Measurements from ENCODE around the gene PIP5K1C.

Gene PIP5K1C, protein sequence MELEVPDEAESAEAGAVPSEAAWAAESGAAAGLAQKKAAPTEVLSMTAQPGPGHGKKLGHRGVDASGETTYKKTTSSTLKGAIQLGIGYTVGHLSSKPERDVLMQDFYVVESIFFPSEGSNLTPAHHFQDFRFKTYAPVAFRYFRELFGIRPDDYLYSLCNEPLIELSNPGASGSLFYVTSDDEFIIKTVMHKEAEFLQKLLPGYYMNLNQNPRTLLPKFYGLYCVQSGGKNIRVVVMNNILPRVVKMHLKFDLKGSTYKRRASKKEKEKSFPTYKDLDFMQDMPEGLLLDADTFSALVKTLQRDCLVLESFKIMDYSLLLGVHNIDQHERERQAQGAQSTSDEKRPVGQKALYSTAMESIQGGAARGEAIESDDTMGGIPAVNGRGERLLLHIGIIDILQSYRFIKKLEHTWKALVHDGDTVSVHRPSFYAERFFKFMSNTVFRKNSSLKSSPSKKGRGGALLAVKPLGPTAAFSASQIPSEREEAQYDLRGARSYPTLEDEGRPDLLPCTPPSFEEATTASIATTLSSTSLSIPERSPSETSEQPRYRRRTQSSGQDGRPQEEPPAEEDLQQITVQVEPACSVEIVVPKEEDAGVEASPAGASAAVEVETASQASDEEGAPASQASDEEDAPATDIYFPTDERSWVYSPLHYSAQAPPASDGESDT

DNA sequence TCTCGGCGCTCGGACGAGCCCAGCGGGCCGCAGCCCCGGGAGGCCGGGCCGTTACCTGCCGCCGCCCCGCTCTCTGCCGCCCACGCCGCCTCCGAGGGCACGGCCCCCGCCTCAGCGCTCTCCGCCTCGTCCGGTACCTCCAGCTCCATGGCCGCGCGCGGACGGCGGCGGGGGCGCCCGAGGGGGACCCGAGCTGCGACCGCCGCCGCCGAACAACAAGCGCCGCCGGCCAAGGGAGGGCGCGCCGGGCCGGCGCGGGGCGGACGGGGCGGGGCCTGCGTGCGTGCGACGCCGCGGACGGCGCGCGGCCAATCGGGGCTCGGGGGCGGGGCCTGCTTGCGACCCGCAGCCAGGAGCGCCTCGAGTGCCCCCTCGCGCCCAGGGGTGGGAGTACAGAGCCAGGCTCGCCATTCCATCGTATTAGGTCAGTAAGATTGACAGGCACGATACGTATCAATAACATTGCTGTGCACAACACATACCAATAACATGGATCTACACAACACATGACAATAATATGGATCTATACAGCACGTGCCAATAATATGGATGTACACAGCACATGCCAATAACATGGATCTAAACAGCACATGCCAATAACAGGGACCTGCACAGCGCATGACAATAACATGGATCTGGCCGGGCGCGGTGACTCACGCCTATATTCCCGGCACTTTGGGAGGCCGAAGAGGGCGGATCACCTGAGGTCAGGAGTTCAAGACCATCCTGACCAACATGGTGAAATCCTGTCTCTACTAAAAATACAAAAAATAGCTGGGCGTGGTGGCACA lies at the start of gene PIP5K1C:
Gene PIP5K1C, minus strand, starts transcription at position 227 of the 791 bp plus-strand sequence. Its CDS starts 78 bp downstream, at position 149.
- DNase-seq (ENCODE audit: low spot score): no peak
- TF ChIP-seq, protein P1, sequence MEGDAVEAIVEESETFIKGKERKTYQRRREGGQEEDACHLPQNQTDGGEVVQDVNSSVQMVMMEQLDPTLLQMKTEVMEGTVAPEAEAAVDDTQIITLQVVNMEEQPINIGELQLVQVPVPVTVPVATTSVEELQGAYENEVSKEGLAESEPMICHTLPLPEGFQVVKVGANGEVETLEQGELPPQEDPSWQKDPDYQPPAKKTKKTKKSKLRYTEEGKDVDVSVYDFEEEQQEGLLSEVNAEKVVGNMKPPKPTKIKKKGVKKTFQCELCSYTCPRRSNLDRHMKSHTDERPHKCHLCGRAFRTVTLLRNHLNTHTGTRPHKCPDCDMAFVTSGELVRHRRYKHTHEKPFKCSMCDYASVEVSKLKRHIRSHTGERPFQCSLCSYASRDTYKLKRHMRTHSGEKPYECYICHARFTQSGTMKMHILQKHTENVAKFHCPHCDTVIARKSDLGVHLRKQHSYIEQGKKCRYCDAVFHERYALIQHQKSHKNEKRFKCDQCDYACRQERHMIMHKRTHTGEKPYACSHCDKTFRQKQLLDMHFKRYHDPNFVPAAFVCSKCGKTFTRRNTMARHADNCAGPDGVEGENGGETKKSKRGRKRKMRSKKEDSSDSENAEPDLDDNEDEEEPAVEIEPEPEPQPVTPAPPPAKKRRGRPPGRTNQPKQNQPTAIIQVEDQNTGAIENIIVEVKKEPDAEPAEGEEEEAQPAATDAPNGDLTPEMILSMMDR (IDR thresholded peaks at IDR 0.05; ENCODE audit: poor library complexity, severe bottlenecking): peak; percentile 87
- peak within 1 kb of the TSS; percentile 21 for H3K27ac ChIP-seq (ENCODE audit: poor library complexity, severe bottlenecking)

DNA sequence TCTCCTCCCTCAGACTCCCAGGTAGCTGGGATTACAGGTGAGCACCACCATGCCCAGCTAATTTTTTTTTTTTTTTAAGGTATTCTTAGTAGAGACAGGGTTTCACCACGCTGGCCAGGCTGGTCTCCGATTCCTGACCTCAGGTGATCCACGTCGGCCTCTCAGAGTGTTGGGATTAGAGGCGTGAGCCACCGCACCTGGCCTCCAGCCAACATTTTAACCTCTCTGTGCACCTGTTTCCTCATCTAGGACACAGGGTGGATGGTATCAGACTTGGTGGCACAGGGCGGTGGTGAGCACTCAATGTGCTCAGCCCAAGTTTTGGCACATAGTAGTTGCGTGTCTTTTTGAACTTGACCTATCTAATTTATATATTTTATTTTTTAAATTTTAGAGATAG lies 48.7 kb upstream of the PIP5K1C start:
- Histone ChIP-seq H3K27ac (ENCODE audit: poor library complexity, severe bottlenecking) (no peak overlapping the region), H3K36me3 (ENCODE audit: low read depth) (0 out of 2 replicates have a peak, but pooled peaks cover 5% of the 10 kb centered on the region), H3K27me3 (ENCODE audit: insufficient read depth, poor library complexity, severe bottlenecking) (no peaks in the 10 kb centered on the region), H3K4me1 (ENCODE audit: insufficient read depth, poor library complexity, severe bottlenecking) (no peaks in the 10 kb centered on the region), H3K4me3 (ENCODE audit: severe bottlenecking) (no peak overlapping the region), H3K9me3 (ENCODE audit: severe bottlenecking) (no peaks in the 10 kb centered on the region)
- ATAC-seq (ENCODE audit: low read depth): no peak
- TF ChIP-seq, protein P1 (IDR thresholded peaks at IDR 0.05; ENCODE audit: poor library complexity, severe bottlenecking): no peak
- no peak for DNase-seq (ENCODE audit: low spot score)

More for the DNA sequence above, at the start of gene PIP5K1C:
- H3K4me3 ChIP-seq (ENCODE audit: severe bottlenecking): peak within 1 kb of the TSS; percentile 96
- peak; percentile 73 for ATAC-seq (ENCODE audit: low read depth)
- H3K9me3 ChIP-seq (ENCODE audit: severe bottlenecking): no peaks in the 10 kb centered on the region
- no peaks in the 10 kb centered on the region for H3K27me3 ChIP-seq (ENCODE audit: insufficient read depth, poor library complexity, severe bottlenecking)
- no peaks in the 10 kb centered on the region for H3K4me1 ChIP-seq (ENCODE audit: insufficient read depth, poor library complexity, severe bottlenecking)
- H3K36me3 ChIP-seq (ENCODE audit: low read depth): no peaks in the 10 kb centered on the region

DNA sequence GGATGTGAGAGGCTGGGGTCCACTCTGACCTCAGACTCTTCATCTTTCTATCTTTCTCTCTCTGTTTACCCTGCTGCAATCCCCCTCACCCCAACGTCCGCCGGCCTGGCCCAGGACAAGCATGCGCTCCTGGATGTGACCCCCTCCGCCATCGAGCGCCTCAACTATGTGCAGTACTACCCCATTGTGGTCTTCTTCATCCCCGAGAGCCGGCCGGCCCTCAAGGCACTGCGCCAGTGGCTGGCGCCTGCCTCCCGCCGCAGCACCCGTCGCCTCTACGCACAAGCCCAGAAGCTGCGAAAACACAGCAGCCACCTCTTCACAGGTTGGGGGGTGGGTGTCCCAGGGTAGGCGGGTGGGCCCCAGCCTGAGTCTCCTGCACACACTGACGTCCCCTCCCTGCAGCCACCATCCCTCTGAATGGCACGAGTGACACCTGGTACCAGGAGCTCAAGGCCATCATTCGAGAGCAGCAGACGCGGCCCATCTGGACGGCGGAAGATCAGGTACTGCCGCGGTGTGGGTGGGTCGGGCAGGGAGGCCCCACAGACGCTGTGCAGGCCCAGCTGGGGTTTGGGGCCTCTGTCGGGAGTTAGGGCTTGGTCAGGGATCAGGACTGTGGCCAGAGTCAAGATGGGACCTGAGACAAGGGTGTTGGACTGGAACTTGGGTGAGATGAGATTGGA lies 46.2 kb upstream of the PIP5K1C start:
- no peaks in the 10 kb centered on the region for H3K9me3 ChIP-seq (ENCODE audit: severe bottlenecking)
- no peak overlapping the region for H3K27ac ChIP-seq (ENCODE audit: poor library complexity, severe bottlenecking)
- DNase-seq (ENCODE audit: low spot score): no peak

DNA sequence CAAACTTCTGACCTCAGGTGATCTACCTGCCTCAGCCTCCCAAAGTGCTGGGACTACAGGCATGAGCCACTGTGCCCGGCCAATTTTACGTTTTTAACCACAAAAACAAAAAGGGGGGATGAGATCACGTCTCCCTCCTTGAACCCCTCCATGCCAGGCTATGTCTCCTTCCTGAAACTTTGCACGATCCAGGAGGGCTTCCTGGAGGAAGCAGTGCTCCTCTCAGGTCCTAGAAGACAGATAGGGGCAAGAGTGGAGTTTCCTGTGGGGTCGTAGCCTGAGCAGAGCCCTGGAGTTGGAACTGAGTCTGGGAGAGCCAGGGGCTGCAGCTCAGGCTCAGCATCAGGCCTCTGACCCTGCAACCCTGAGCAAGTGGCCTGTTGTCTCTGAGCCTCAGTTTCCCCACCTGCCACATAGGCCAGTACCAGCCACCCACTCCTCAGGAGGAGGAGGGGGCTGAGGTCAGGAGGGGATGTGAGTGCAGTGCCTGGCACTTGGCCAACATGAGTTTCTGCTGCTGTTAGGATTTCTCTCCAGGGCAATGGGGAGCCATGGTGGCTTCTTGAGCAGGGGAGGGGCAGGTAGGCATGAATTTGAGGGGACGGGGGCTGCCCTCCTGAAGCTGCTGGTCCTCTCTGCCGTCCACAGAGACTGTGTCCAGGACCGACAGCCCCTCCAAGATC lies 45.2 kb upstream of the PIP5K1C start:
- H3K36me3 ChIP-seq (ENCODE audit: low read depth): 0 out of 2 replicates have a peak, but pooled peaks cover 2% of the 10 kb centered on the region
- no peak overlapping the region for H3K4me3 ChIP-seq (ENCODE audit: severe bottlenecking)
- H3K4me1 ChIP-seq (ENCODE audit: insufficient read depth, poor library complexity, severe bottlenecking): no peaks in the 10 kb centered on the region
- DNase-seq (ENCODE audit: low spot score) (no peak), ATAC-seq (ENCODE audit: low read depth) (no peak)
- H3K27me3 ChIP-seq (ENCODE audit: insufficient read depth, poor library complexity, severe bottlenecking): no peaks in the 10 kb centered on the region
- TF ChIP-seq, protein P1 (IDR thresholded peaks at IDR 0.05; ENCODE audit: poor library complexity, severe bottlenecking): no peak
- no peaks in the 10 kb centered on the region for H3K9me3 ChIP-seq (ENCODE audit: severe bottlenecking)
- no peak overlapping the region for H3K27ac ChIP-seq (ENCODE audit: poor library complexity, severe bottlenecking)

More for the DNA sequence above, 46.2 kb upstream of the PIP5K1C start:
- TF ChIP-seq, protein P1 (IDR thresholded peaks at IDR 0.05; ENCODE audit: poor library complexity, severe bottlenecking): no peak
- Histone ChIP-seq H3K27me3 (ENCODE audit: insufficient read depth, poor library complexity, severe bottlenecking) (no peaks in the 10 kb centered on the region), H3K4me1 (ENCODE audit: insufficient read depth, poor library complexity, severe bottlenecking) (no peaks in the 10 kb centered on the region), H3K4me3 (ENCODE audit: severe bottlenecking) (no peak overlapping the region), H3K36me3 (ENCODE audit: low read depth) (0 out of 2 replicates have a peak, but pooled peaks cover 5% of the 10 kb centered on the region)
- ATAC-seq (ENCODE audit: low read depth): no peak

Measured in RWPE2 (cell line).